DMS 273 (cell line): Measurements from ENCODE around the gene COX4I1.

Source experiments
- DNase-seq: peaks from one replicate; lab custom pipeline; 2025; ENCODE audit not compliant: unreplicated experiment; lab: John Stamatoyannopoulos, UW

Gene COX4I1

GRCh38 chr16:85856585-85856984 is 57.1 kb downstream of the COX4I1 start:
- DNase-seq: no peak
